H1 (cell line): ENCODE results near the gene REPIN1. TPM values are rescaled to one million over a fixed set of nuclear protein-coding genes. Genes with fewer than 3 reads are reported as not detected.

Source experiments
- CTCF ChIA-PET: fragments of 300-600 bp; sonication (Branson Sonifier 250); formaldehyde crosslinking; loops from one replicate; lab custom pipeline; 2021; ENCODE audit not compliant: partially characterized antibody; lab: Charles Lee
- POLR2A ChIA-PET: fragments of 300-600 bp; sonication (Branson Sonifier 250); formaldehyde crosslinking; loops from one replicate; lab custom pipeline; 2021; ENCODE audit warnings: inconsistent platforms; ENCODE audit not compliant: partially characterized antibody; lab: Charles Lee
- DNase-seq, 2 experiments: peaks; one replicate each; pipeline versions ENCODE4 v3.0.0 to v3.0.0-alpha.2; 2010 to 2022; ENCODE audit warnings: low spot score in 2 of 2, low read depth in 1 of 2, mixed read lengths in 1 of 2
- FAIRE-seq: peaks from 2 replicates; lab custom pipeline; 2011; peaks lifted over from hg19 to GRCh38; lab: Jason Lieb, UNC
- H2AFZ ChIP-seq: 2 replicates; pipeline ENCODE4 v1.8.1; 2012; ENCODE audit warnings: low read length, inconsistent platforms
- H2AK5ac ChIP-seq: 2 replicates; pipeline ENCODE4 v1.6.1; 2013; ENCODE audit warnings: low read depth, low read length
- H2BK120ac ChIP-seq: replicated peaks from 2 replicates; pipeline ENCODE3; 2013; ENCODE audit warnings: low read depth, low read length, inconsistent platforms
- H2BK12ac ChIP-seq: 2 replicates; pipeline ENCODE4 v1.6.1; 2013; ENCODE audit warnings: low read depth, low read length
- H2BK15ac ChIP-seq: 2 replicates; pipeline ENCODE4 v1.6.1; 2013; ENCODE audit warnings: low read length
- H2BK20ac ChIP-seq: 2 replicates; pipeline ENCODE4 v1.6.1; 2013; ENCODE audit warnings: low read length
- H2BK5ac ChIP-seq: 2 replicates; pipeline ENCODE4 v1.6.1; 2013; ENCODE audit warnings: low read depth, low read length
- H3K14ac ChIP-seq: 2 replicates; pipeline ENCODE4 v1.6.1; 2013; ENCODE audit warnings: inconsistent platforms; ENCODE audit not compliant: insufficient read length
- H3K18ac ChIP-seq: 2 replicates; pipeline ENCODE4 v1.6.1; 2013; ENCODE audit warnings: low read length; ENCODE audit errors: extremely low read depth
- H3K23ac ChIP-seq: 2 replicates; pipeline ENCODE4 v1.6.1; 2013; ENCODE audit warnings: inconsistent platforms; ENCODE audit not compliant: insufficient read length
- H3K23me2 ChIP-seq: 2 replicates; pipeline ENCODE4 v1.6.1; 2013; ENCODE audit warnings: low read depth, low read length
- H3K27ac ChIP-seq: 2 replicates; pipeline ENCODE4 v1.6.1; 2011; ENCODE audit warnings: low read depth, low read length, inconsistent platforms
- H3K27me3 ChIP-seq, 4 experiments: replicated peaks in 1 of 4; 1 replicate in 1 of 4; 2 replicates in 3 of 4; pipeline versions ENCODE4 v1.6.1 to v1.8.1; 2011 to 2013; ENCODE audit warnings: low read length in 3 of 4, mild to moderate bottlenecking in 3 of 4, inconsistent platforms in 2 of 4, mixed read lengths in 2 of 4, moderate library complexity in 1 of 4; ENCODE audit not compliant: control insufficient read depth in 3 of 4, insufficient read depth in 3 of 4; ENCODE audit errors: extremely low read depth in 1 of 4
- H3K36me3 ChIP-seq, 4 experiments: 2 replicates each; pipeline versions ENCODE4 v1.6.1 to v1.8.1; 2011 to 2013; ENCODE audit warnings: mild to moderate bottlenecking in 4 of 4, low read length in 3 of 4, moderate library complexity in 2 of 4, control low read depth in 1 of 4, inconsistent platforms in 1 of 4; ENCODE audit not compliant: insufficient read depth in 4 of 4, control insufficient read depth in 2 of 4
- H3K4ac ChIP-seq: replicated peaks from 2 replicates; pipeline ENCODE3; 2013; ENCODE audit warnings: low read length, low read depth, mixed read lengths, inconsistent platforms; ENCODE audit not compliant: insufficient read length
- H3K4me1 ChIP-seq, 4 experiments: replicated peaks in 1 of 4; 1 replicate in 1 of 4; 2 replicates in 3 of 4; pipeline versions ENCODE4 v1.6.1 to v1.8.1; 2011 to 2013; ENCODE audit warnings: low read length in 3 of 4, inconsistent platforms in 2 of 4, mixed read lengths in 1 of 4; ENCODE audit not compliant: insufficient read depth in 4 of 4, control insufficient read depth in 3 of 4
- H3K4me2 ChIP-seq, 2 experiments: 2 replicates each; pipeline versions ENCODE4 v1.6.1 to v1.8.1; 2011 to 2013; ENCODE audit warnings: low read depth in 2 of 2, low read length in 2 of 2, control low read depth in 1 of 2, inconsistent platforms in 1 of 2, mild to moderate bottlenecking in 1 of 2; ENCODE audit not compliant: insufficient read depth in 1 of 2
- H3K4me3 ChIP-seq, 4 experiments: fragments of 200-600, 300-600 bp in 1 of 4; sonication (generic), shearing (Covaris generic), sonication (Bioruptor Twin) in 1 of 4; 2 replicates each; pipeline versions ENCODE4 v1.5.1 to v1.8.1; 2011 to 2016; ENCODE audit warnings: low read length in 4 of 4, low read depth in 3 of 4, control low read depth in 2 of 4, inconsistent platforms in 2 of 4, mild to moderate bottlenecking in 2 of 4, mixed read lengths in 1 of 4, moderate library complexity in 1 of 4; ENCODE audit not compliant: insufficient read depth in 2 of 4; ENCODE audit errors: extremely low read depth in 1 of 4
- H3K56ac ChIP-seq: replicated peaks from 2 replicates; pipeline ENCODE3; 2013; ENCODE audit warnings: low read depth, mild to moderate bottlenecking, mixed read lengths, low read length, inconsistent platforms; ENCODE audit not compliant: insufficient read length
- H3K79me1 ChIP-seq: 2 replicates; pipeline ENCODE4 v1.6.1; 2013; ENCODE audit warnings: low read depth, low read length, control low read depth
- H3K79me2 ChIP-seq, 2 experiments: 2 replicates each; pipeline versions ENCODE4 v1.6.1 to v1.8.1; 2012 to 2013; ENCODE audit warnings: low read length in 2 of 2, mild to moderate bottlenecking in 2 of 2, inconsistent platforms in 1 of 2; ENCODE audit not compliant: insufficient read depth in 2 of 2, control insufficient read depth in 1 of 2
- H3K9ac ChIP-seq, 4 experiments: replicated peaks in 1 of 4; 1 replicate in 1 of 4; 2 replicates in 3 of 4; pipeline versions ENCODE4 v1.6.1 to v1.8.1; 2011 to 2013; ENCODE audit warnings: low read depth in 3 of 4, low read length in 3 of 4, control low read depth in 2 of 4, mild to moderate bottlenecking in 2 of 4, moderate library complexity in 2 of 4, inconsistent platforms in 1 of 4; ENCODE audit errors: extremely low read depth in 1 of 4
- H3K9me3 ChIP-seq, 2 experiments: 2 replicates each; pipeline versions ENCODE4 v1.6.1 to v1.8.1; 2012 to 2013; ENCODE audit warnings: mild to moderate bottlenecking in 2 of 2, moderate library complexity in 2 of 2, control low read depth in 1 of 2, inconsistent platforms in 1 of 2, low read depth in 1 of 2, low read length in 1 of 2, mixed read lengths in 1 of 2; ENCODE audit not compliant: insufficient read depth in 2 of 2
- H4K20me1 ChIP-seq, 2 experiments: replicated peaks in 1 of 2; 2 replicates each; pipeline versions ENCODE3 to v1.8.1; 2011 to 2013; ENCODE audit warnings: inconsistent platforms in 2 of 2, low read length in 2 of 2, mild to moderate bottlenecking in 1 of 2; ENCODE audit not compliant: insufficient read depth in 2 of 2, control insufficient read depth in 1 of 2
- H4K5ac ChIP-seq: 2 replicates; pipeline ENCODE4 v1.6.1; 2013; ENCODE audit warnings: low read length, low read depth, mixed read lengths, inconsistent platforms; ENCODE audit not compliant: insufficient read length
- H4K8ac ChIP-seq: 2 replicates; pipeline ENCODE4 v1.8.0; 2013; ENCODE audit warnings: mild to moderate bottlenecking, moderate library complexity, low read length, inconsistent platforms; ENCODE audit not compliant: insufficient read depth; ENCODE audit errors: extremely low read depth
- H4K91ac ChIP-seq: replicated peaks from 2 replicates; pipeline ENCODE3; 2013; ENCODE audit warnings: low read length, mixed read lengths, inconsistent platforms; ENCODE audit not compliant: insufficient read length
- HDAC6 ChIP-seq: IDR thresholded peaks from one replicate; pipeline ENCODE4 v1.7.1; 2012; ENCODE audit warnings: low read depth, mild to moderate bottlenecking, inconsistent platforms, low read length, moderate library complexity
- POLR2A ChIP-seq, 2 experiments: IDR thresholded peaks; 1 replicate in 1 of 2; 2 replicates in 1 of 2; pipeline ENCODE4 v1.6.1; 2011; ENCODE audit warnings: low read depth in 2 of 2, low read length in 2 of 2, mild to moderate bottlenecking in 2 of 2; ENCODE audit errors: control extremely low read depth in 1 of 2
- WGBS, 2 experiments: shearing (Covaris generic) in 1 of 2; methylation state at CpG; one replicate each; pipeline versions ENCODE4 v1.1.6 to v1.1.7; 2013 to 2015; ENCODE audit warnings: low lambda C conversion rate in 2 of 2, mixed read lengths in 2 of 2, inconsistent platforms in 1 of 2, low coverage in 1 of 2, missing lambda C conversion rate in 1 of 2; ENCODE audit not compliant: insufficient replicate concordance in 2 of 2, insufficient coverage in 1 of 2, insufficient read length in 1 of 2; ENCODE audit errors: extremely low coverage in 1 of 2, missing lambda C conversion rate in 1 of 2; 5-methylcytosine and 5-hydroxymethylcytosine counted together
- polyA plus RNA-seq, 7 experiments: library from polyadenylated mRNA; depleted of rRNA in 3 of 7; stranded (reverse) in 5 of 7; unstranded in 2 of 7; fragments of >200 nt in 5 of 7; fragments of 200-250 nt in 2 of 7; gene quantifications; 1 replicate in 5 of 7; 2 replicates in 1 of 7; 4 replicates in 1 of 7; pipeline versions ENCODE4 v1.2.1 to v1.2.3, GENCODE V29; 2011 to 2013; ENCODE audit warnings: missing spikeins in 2 of 7, mixed read lengths in 2 of 7
- total RNA-seq: library from RNA; stranded (reverse); fragmentation: NEBNext Ultra II Directional; extraction: Animal tissue kit (Norgen Biotek cat#: 25700); gene quantifications from 2 replicates; pipeline ENCODE4 v1.2.1, GENCODE V29; 2021

REPIN1 gene
- total and polyA plus RNA-seq, 2 of the 8 experiments (the other 6 are each of a cell fraction or from before 2014, with no cell fraction given), result 98.6 to 125 TPM

- no peak overlapping the region for H3K4ac ChIP-seq
- H3K9me3 ChIP-seq, result no peaks in the 10 kb centered on the region
- peaks cover 16 to 49% (median 31%) of the 10 kb centered on the region in 4 experiments for H3K36me3 ChIP-seq
- H3K9ac ChIP-seq, result peak overlapping the region in 1 of 4 experiments; percentile 6; a peak in 2 of 7 replicates
- H3K4me2 ChIP-seq, result no peak overlapping the region; a peak in 1 of 4 replicates
- no peak overlapping the region for H3K56ac ChIP-seq
- no peak overlapping the region for H2BK120ac ChIP-seq
- H2BK12ac ChIP-seq, result no peak overlapping the region
- 95% methylated on average over 21 of the region's 21 CpGs; no CpG with 5 or more reads in 1 of the 2 experiments for WGBS, 2 experiments
- no peak overlapping the region for H2BK20ac ChIP-seq
- no peak overlapping the region for H2AFZ ChIP-seq
- no peak overlapping the region for H3K27ac ChIP-seq
- H4K5ac ChIP-seq, result no peak overlapping the region
- peaks cover 7 to 30% (median 11%) of the 10 kb centered on the region in 4 experiments for H3K4me1 ChIP-seq
- H3K4me3 ChIP-seq, result no peak overlapping the region
- H3K14ac ChIP-seq, result no peak overlapping the region
- H4K8ac ChIP-seq, result no peak overlapping the region
- H3K27me3 ChIP-seq, result no peaks in the 10 kb centered on the region
- peaks cover 18% of the 10 kb centered on the region for H3K79me1 ChIP-seq
- ChIA-PET POLR2A (interaction anchor here (1.0 to 8.6 kb wide), 12 partner anchors 6 to 43 kb away, joined by 4 to 230 read pairs (median 6); partner anchors contain the start of gene REPIN1), CTCF (interaction anchor here (1.1 to 2.5 kb wide), 7 partner anchors 11 to 47 kb away, joined by 3 to 9 read pairs (median 4); no protein-coding TSS in a partner anchor)
- peak; percentile 35 to 73 for TF ChIP-seq POLR2A (IDR thresholded peaks at IDR 0.05; ENCODE audit: control extremely low read depth in 1 of 2, low read depth in 2 of 2, low read length in 2 of 2)
- TF ChIP-seq HDAC6, result no peak
- DNase-seq, result no peak
- H2BK5ac ChIP-seq, result no peak overlapping the region; the same call in none of the 2 replicates
- H2BK15ac ChIP-seq, result no peak overlapping the region
- H4K91ac ChIP-seq, result no peak overlapping the region
- peaks cover 11% of the 10 kb centered on the region; the same call in 1 of the 2 replicates for H3K23me2 ChIP-seq
- peaks cover 2 to 15% of the 10 kb centered on the region in 2 experiments for H4K20me1 ChIP-seq
- peaks cover 7 to 54% of the 10 kb centered on the region in 2 experiments; a peak in 3 of 4 replicates for H3K79me2 ChIP-seq
- no peak overlapping the region for H3K23ac ChIP-seq
- H3K18ac ChIP-seq, result peak overlapping the region; percentile 83; the same call in 1 of the 2 replicates
- no peak for FAIRE-seq
- H2AK5ac ChIP-seq, result peak overlapping the region; percentile 71; the same call in 1 of the 2 replicates
Observed at GRCh38 chr7:150373049-150373801, 4.6 kb downstream of the REPIN1 start.
